GM21367 (cell line): ENCODE data around the gene RNF8.
"Not testable (repeated sequence)": the region's sequence is repeated elsewhere in the genome, so short reads cannot be mapped to it uniquely, and the experiment has no call there.

ENCODE experiments used
- ATAC-seq: cut with Tn5 transposase; IDR thresholded peaks from one replicate; pipeline ENCODE4 v1.9.1; 2021; ENCODE audit not compliant: unreplicated experiment

The RNF8 gene

DNA sequence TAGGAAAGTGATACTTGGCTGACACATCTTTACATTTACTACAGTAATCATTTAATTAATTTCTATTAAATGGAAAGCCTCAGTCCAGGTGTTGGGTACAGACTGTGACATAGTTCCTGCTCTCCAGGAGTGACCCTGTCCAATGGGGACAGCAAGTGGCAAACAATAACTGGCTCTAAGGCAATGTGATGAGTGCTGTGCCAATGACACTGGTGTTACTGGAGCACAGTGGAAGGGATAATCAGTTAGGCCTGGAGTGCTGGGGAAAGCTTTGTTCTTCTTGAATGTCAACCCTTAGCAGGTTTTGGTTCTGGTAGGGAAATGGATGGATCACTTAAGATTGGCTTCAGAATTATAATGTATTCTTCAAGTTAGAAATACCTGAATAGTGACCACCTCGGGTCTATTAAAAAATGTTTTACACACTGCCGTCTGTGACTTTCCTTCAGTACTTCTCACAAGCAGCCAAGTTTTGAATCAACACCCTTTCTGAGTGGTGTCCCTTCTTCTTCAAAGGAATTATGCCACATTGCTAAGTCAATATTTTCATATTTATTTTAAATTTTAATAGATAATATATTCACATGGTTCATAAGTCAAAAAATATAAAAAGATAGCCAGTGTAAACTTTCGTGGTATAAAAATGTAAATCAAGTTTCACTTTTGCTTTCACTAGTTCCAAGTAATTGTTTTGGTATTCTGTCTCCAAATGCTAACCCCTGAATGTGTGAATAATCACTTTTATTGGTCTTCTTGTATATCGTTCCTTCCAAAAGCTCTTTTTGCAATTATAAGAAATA, 88.8 kb downstream of the RNF8 start:
- no peak for ATAC-seq

- not testable (repeated sequence) for ATAC-seq
Observed at GRCh38 chr6:37443216-37443542, 89.4 kb downstream of the RNF8 start.
